GM19240 (cell line): ENCODE measurements around the gene PNP.

Experiments used
- DNase-seq: peaks from one replicate; pipeline ENCODE4 v3.0.0; 2011; ENCODE audit warnings: low spot score; ENCODE audit not compliant: insufficient read length

Gene PNP

GRCh38 chr14:20454516-20455354 is 14.5 kb upstream of the PNP start, which contains the start of the genes APEX1 and OSGEP:
APEX1 (plus strand) TSS chr14:20455226; CDS start chr14:20455646, 420 bp downstream.
OSGEP (minus strand) TSS chr14:20454812; CDS start chr14:20454683, 129 bp downstream.
- peak; percentile 83 for DNase-seq

- DNase-seq, result no peak
These were observed 13.6 kb upstream of the PNP start for GRCh38 chr14:20455355-20456300.

- no peak for DNase-seq
These were observed 12.2 kb upstream of the PNP start for GRCh38 chr14:20456971-20457370.

- no peak for DNase-seq
These were observed 11.0 kb upstream of the PNP start for GRCh38 chr14:20458031-20458789.

GRCh38 chr14:20460458-20461224 is 8.6 kb upstream of the PNP start:
- no peak for DNase-seq

- DNase-seq, result peak; percentile 67
These were observed 7.7 kb upstream of the PNP start, which contains the start of gene PIP4P1 for GRCh38 chr14:20461225-20462141. PIP4P1 (minus strand) TSS chr14:20461434; CDS start chr14:20461325, 109 bp downstream.

GRCh38 chr14:20468764-20469241 is 403 bp upstream of the PNP start:
- no peak for DNase-seq

- DNase-seq, result no peak
These were observed 840 bp downstream of the PNP start for GRCh38 chr14:20469890-20470602.

GRCh38 chr14:20470603-20470901 is 1.3 kb downstream of the PNP start:
- DNase-seq, result no peak

GRCh38 chr14:20472536-20473169 is 3.4 kb downstream of the PNP start:
- no peak for DNase-seq

- no peak for DNase-seq
These were observed 7.6 kb downstream of the PNP start for GRCh38 chr14:20476776-20477175.

- DNase-seq, result no peak
These were observed 8.1 kb downstream of the PNP start for GRCh38 chr14:20477211-20477876.

- DNase-seq, result no peak
These were observed 9.7 kb downstream of the PNP start for GRCh38 chr14:20478894-20479293.

GRCh38 chr14:20482382-20482781 is 13.2 kb downstream of the PNP start:
- no peak for DNase-seq

- DNase-seq, result no peak
These were observed 16.7 kb downstream of the PNP start for GRCh38 chr14:20485900-20486299.

GRCh38 chr14:20486684-20487395 is 17.6 kb downstream of the PNP start:
- DNase-seq, result no peak

- no peak for DNase-seq
These were observed 18.2 kb downstream of the PNP start for GRCh38 chr14:20487396-20487725.
